Karpas-422 (cell line): ENCODE results near the gene HHLA2. TPM values are rescaled to one million over a fixed set of nuclear protein-coding genes. Genes with fewer than 3 reads are reported as not detected.

ENCODE experiments used
- DNase-seq: peaks from one replicate; pipeline ENCODE4 v3.0.0-alpha.2; 2015
- H2AFZ ChIP-seq: fragments of 200-600 bp; sonication (generic); 2 replicates; pipeline ENCODE4 v1.6.1; 2014; ENCODE audit warnings: antibody characterized with exemption, low read length, mixed read lengths
- H3K27ac ChIP-seq: fragments of 200-600 bp; sonication (generic); 2 replicates; pipeline ENCODE4 v1.5.1; 2014; ENCODE audit warnings: mild to moderate bottlenecking, low read length, moderate library complexity
- H3K27me3 ChIP-seq: fragments of 200-600 bp; sonication (generic); 2 replicates; pipeline ENCODE4 v1.6.1; 2014; ENCODE audit warnings: low read length, mixed read lengths
- H3K36me3 ChIP-seq: fragments of 200-600 bp; sonication (generic); 2 replicates; pipeline ENCODE4 v1.6.1; 2014; ENCODE audit warnings: low read length, mixed read lengths; ENCODE audit not compliant: insufficient read depth
- H3K4me1 ChIP-seq: fragments of 200-600 bp; sonication (generic); 2 replicates; pipeline ENCODE4 v1.6.1; 2014; ENCODE audit warnings: mild to moderate bottlenecking, low read length, mixed read lengths
- H3K4me2 ChIP-seq: fragments of 200-600 bp; sonication (generic); 2 replicates; pipeline ENCODE4 v1.6.1; 2014; ENCODE audit warnings: low read length, low read depth, mild to moderate bottlenecking; ENCODE audit not compliant: poor library complexity, severe bottlenecking
- H3K4me3 ChIP-seq: fragments of 200-600 bp; sonication (generic); 2 replicates; pipeline ENCODE4 v1.5.1; 2014; ENCODE audit warnings: mild to moderate bottlenecking, antibody characterized with exemption, low read length, mixed read lengths
- H3K79me2 ChIP-seq: fragments of 200-600 bp; sonication (generic); 2 replicates; pipeline ENCODE4 v1.6.1; 2014; ENCODE audit warnings: mild to moderate bottlenecking, low read length, mixed read lengths
- H3K9ac ChIP-seq: fragments of 200-600 bp; sonication (generic); 2 replicates; pipeline ENCODE4 v1.6.0; 2014; ENCODE audit warnings: low read length
- H3K9me2 ChIP-seq: fragments of 200-600 bp; sonication (generic), shearing (Covaris generic); replicated peaks from 2 replicates; pipeline ENCODE4 v1.6.0; 2014; ENCODE audit warnings: mild to moderate bottlenecking, low read length, moderate library complexity; ENCODE audit not compliant: insufficient read depth
- H3K9me3 ChIP-seq: fragments of 300-700, 200-600 bp; sonication (generic); 2 replicates; pipeline ENCODE4 v1.6.1; 2014; ENCODE audit warnings: low read length, mixed read lengths
- H4K20me1 ChIP-seq: fragments of 200-600 bp; sonication (generic); 2 replicates; pipeline ENCODE4 v1.6.1; 2014; ENCODE audit warnings: mild to moderate bottlenecking, antibody characterized with exemption, low read length, low read depth; ENCODE audit not compliant: insufficient read depth
- total RNA-seq: library from RNA; depleted of rRNA; stranded (reverse); fragments of >200 nt; shearing (Covaris generic); gene quantifications from 2 replicates; pipeline ENCODE4 v1.2.3, GENCODE V29; 2014; ENCODE audit warnings: low replicate concordance

The HHLA2 gene
- total RNA-seq, 1 experiment from 2014 or later = not detected

- H3K4me2 ChIP-seq = no peak overlapping the region
These were observed 3.9 kb upstream of the HHLA2 start for GRCh38 chr3:108292450-108292849.

DNA sequence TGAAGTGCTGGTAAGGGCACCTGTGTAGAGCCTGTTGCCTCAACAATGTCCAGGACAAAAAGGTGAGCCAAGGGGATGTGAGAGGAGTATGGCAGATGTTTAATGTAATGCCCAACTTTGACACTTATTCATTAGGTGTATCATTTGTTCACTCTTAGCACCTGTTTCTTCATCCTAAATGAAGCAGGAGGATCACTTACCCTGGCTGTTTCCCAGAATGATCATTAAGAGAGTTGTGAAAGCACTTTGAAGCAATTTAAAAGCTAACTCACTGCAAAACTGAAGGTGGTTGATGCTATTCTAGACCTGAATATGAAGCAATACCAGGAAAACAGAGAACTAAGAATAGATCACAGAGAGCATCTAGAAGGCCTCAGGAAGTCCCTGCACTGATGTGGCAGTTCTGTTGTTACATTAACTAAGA is 3.4 kb upstream of the HHLA2 start:
- Histone ChIP-seq H3K27me3 (no peaks in the 10 kb centered on the region), H3K4me1 (no peaks in the 10 kb centered on the region), H3K9me3 (no peaks in the 10 kb centered on the region), H3K4me2 (no peak overlapping the region), H3K27ac (no peak overlapping the region), H4K20me1 (no peaks in the 10 kb centered on the region), H3K79me2 (no peaks in the 10 kb centered on the region), H2AFZ (no peak overlapping the region), H3K4me3 (no peak overlapping the region), H3K9me2 (no peaks in the 10 kb centered on the region), H3K36me3 (no peaks in the 10 kb centered on the region), H3K9ac (no peak overlapping the region)
- DNase-seq = no peak

More at GRCh38 chr3:108292450-108292849, 3.9 kb upstream of the HHLA2 start:
- Histone ChIP-seq H3K9me3 (no peaks in the 10 kb centered on the region), H3K36me3 (no peaks in the 10 kb centered on the region), H4K20me1 (no peaks in the 10 kb centered on the region), H2AFZ (no peak overlapping the region), H3K4me1 (no peaks in the 10 kb centered on the region), H3K79me2 (no peaks in the 10 kb centered on the region), H3K9ac (no peak overlapping the region), H3K27ac (no peak overlapping the region), H3K9me2 (no peaks in the 10 kb centered on the region), H3K4me3 (no peak overlapping the region), H3K27me3 (no peaks in the 10 kb centered on the region)
- no peak for DNase-seq

- Histone ChIP-seq H4K20me1 (no peaks in the 10 kb centered on the region), H3K27ac (no peak overlapping the region), H3K36me3 (no peaks in the 10 kb centered on the region), H3K4me1 (no peaks in the 10 kb centered on the region), H3K79me2 (no peaks in the 10 kb centered on the region), H3K4me2 (no peak overlapping the region), H3K4me3 (no peak overlapping the region), H3K9ac (no peak overlapping the region), H3K9me2 (no peaks in the 10 kb centered on the region), H2AFZ (no peak overlapping the region), H3K9me3 (no peaks in the 10 kb centered on the region), H3K27me3 (no peaks in the 10 kb centered on the region)
- no peak for DNase-seq
These were observed 2.5 kb upstream of the HHLA2 start for GRCh38 chr3:108293858-108294257.

DNA sequence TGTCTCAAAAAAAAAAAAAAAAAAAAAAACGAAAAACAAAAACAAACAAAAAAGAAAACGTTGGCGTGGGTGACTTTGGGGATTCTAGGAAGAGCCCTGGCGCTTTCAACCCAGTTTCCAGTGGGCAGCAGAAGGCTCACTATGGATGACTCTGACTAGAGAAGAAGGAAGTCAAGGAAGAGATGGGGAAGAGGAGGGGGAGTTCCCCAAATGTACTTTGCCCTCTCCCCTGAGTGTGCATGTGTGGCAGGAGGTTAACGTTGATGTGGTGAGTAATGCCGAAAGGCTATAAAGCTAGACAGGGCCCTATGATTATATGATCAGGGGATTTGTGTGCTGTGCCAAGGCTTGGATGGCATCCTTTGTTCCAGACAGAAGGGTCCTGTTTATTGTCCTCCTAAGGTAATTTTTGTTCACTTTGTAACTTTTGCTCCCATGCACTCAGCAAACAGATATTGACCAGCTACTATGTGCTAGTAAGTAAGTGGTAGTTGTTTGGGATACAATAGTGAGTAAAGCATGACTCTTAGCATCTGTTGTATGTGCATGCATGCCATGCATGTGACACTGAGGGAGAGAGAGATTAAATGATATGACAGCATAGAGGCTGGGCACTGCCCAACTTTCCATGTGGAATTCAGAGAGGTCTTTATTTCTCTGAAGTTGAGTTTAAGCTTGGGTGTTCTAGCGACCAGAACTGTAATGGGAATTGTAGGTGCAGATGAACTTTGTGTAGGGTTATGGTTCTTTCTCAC is 750 bp upstream of the HHLA2 start:
- DNase-seq = no peak
- Histone ChIP-seq H3K27me3 (no peaks in the 10 kb centered on the region), H3K79me2 (no peaks in the 10 kb centered on the region), H2AFZ (no peak overlapping the region), H4K20me1 (no peaks in the 10 kb centered on the region), H3K4me1 (no peaks in the 10 kb centered on the region), H3K9me3 (no peaks in the 10 kb centered on the region), H3K9ac (no peak overlapping the region), H3K36me3 (no peaks in the 10 kb centered on the region), H3K9me2 (no peaks in the 10 kb centered on the region), H3K4me3 (no peak overlapping the region), H3K4me2 (no peak overlapping the region), H3K27ac (no peak overlapping the region)

DNA sequence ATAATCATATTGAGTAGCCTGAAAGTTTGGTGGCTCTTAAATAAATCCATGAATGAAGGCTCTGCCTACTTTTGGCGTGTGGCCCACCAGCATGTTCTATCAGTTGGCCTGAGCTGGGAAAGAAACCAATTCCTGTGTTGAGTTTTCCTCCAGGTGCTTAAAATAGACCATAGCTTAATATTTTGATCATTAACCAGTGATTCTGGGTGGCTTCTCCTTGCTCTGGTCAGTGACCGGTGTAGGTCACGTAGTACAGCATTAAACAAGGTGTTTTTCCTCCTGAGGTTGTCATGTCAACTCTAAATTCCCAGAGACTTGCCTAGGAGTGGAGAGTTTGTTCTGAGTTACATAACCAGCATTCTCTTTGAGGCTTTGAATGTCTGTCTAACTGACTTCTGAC is 1.3 kb downstream of the HHLA2 start:
- Histone ChIP-seq H3K9me3 (no peaks in the 10 kb centered on the region), H3K4me1 (peaks cover 3% of the 10 kb centered on the region; the same call in 1 of the 2 replicates), H3K27ac (no peak overlapping the region), H3K27me3 (no peaks in the 10 kb centered on the region), H2AFZ (no peak overlapping the region), H3K9ac (no peak overlapping the region), H3K4me2 (no peak overlapping the region), H3K9me2 (no peaks in the 10 kb centered on the region), H3K36me3 (no peaks in the 10 kb centered on the region), H4K20me1 (no peaks in the 10 kb centered on the region), H3K4me3 (no peak overlapping the region), H3K79me2 (no peaks in the 10 kb centered on the region)
- DNase-seq = no peak

DNA sequence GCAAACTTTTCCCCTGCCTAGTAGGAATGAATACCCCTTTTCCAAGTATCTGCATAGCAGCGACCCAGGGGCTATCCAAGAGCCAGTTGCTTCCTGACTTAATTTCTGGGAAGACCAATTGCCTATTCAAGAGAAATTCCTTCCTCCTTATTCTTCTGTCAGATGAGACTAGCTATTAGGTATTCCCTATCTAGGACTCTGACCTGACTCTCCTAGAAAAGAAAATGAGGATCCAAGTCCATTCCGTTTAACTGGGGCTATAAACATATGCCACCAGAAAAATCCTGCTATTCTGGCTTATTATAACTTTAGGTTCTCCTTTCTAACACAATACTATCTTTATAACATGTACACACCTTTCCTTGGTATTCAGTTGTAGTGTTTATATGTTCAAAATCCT is 1.7 kb downstream of the HHLA2 start:
- no peak for DNase-seq
- Histone ChIP-seq H3K4me2 (no peak overlapping the region), H3K27ac (no peak overlapping the region), H3K4me1 (peaks cover 3% of the 10 kb centered on the region; the same call in 1 of the 2 replicates), H3K9me3 (no peaks in the 10 kb centered on the region), H3K27me3 (no peaks in the 10 kb centered on the region), H3K9ac (no peak overlapping the region), H3K36me3 (no peaks in the 10 kb centered on the region), H3K4me3 (no peak overlapping the region), H3K9me2 (no peaks in the 10 kb centered on the region), H2AFZ (no peak overlapping the region), H4K20me1 (no peaks in the 10 kb centered on the region), H3K79me2 (no peaks in the 10 kb centered on the region)

DNA sequence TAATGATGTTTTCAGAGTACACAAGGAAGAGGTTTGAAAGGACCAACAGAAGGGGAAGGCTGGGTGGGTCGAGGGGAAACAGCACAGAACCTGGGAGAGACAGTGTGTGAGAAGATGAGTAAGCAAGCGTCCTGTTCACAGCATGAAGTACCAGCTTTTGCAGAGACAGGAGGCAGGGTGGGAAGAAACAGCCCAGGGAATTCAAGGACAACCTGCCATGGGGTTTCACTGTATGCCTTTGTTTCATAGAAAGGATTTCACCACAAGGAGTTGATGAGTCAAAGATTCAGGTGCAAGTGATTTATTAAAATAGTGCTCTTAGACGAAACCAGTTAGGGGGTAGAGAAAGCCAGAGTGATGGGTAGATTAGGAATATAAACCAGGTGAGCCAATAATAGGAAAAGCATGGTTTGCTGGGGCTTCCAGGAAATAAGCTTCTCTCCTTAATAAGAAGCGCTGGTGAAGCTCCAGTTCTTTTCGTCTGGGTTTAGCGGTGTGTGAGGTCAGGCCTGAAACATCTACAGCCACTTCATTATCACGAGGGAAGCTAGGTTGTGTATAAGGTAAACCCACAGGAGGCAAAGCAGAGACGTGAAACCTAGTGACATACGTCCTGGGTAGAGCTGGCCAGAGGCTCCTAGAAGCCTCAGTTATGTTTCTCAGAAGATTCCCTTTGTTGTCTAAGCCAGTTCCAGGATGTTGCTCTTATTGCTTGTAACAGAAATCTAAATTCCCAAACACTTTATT is 3.9 kb downstream of the HHLA2 start:
- no peaks in the 10 kb centered on the region for H4K20me1 ChIP-seq
- DNase-seq = no peak

DNA sequence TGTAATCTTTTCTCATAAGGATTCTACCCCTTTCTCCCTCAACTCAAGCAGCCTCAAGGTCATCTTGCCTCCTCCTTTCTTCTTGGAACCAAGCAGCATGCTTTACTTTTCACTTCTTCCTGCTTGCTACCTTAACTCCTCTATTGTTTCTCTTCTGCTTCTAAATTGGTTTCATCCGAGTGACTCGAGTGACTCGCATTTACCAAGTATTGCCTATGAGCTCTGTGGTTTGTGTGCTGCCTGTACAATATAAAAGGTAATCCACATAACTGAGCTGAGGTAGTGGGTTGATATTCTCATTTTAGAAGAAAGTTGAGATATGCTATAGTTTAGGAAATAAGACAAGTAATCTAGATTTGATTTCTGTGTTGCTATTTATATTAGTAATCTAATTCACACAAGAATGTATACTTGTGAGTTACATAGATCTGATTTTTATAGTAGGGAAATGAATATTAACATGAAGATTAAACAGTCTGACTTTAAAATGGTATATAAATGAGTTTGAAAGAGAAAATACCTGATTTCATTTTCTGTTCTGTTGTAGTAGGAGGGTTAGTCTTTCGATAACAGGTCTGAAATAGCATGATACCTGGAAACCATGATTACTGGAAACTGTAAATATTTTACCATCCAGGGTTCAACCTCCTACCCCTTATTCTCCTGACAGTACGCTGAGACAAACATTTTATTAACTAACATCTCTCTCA is 5.5 kb downstream of the HHLA2 start:
- no peaks in the 10 kb centered on the region for H3K9me3 ChIP-seq
- H3K9ac ChIP-seq = no peak overlapping the region
- no peaks in the 10 kb centered on the region for H3K9me2 ChIP-seq
- H3K4me3 ChIP-seq = no peak overlapping the region
- no peak for DNase-seq
- H3K79me2 ChIP-seq = no peaks in the 10 kb centered on the region
- no peaks in the 10 kb centered on the region for H4K20me1 ChIP-seq
- no peaks in the 10 kb centered on the region for H3K27me3 ChIP-seq
- H3K36me3 ChIP-seq = no peaks in the 10 kb centered on the region
- no peak overlapping the region for H3K27ac ChIP-seq
- peaks cover 3% of the 10 kb centered on the region; the same call in 1 of the 2 replicates for H3K4me1 ChIP-seq
- H3K4me2 ChIP-seq = no peak overlapping the region
- 0 out of 2 replicates have a peak overlapping the region, but pooled peaks have one; percentile 1 for H2AFZ ChIP-seq

More for the DNA sequence above, 3.9 kb downstream of the HHLA2 start:
- Histone ChIP-seq H3K4me3 (no peak overlapping the region), H3K36me3 (no peaks in the 10 kb centered on the region), H3K27ac (no peak overlapping the region), H3K9ac (no peak overlapping the region), H3K4me1 (peaks cover 3% of the 10 kb centered on the region; the same call in 1 of the 2 replicates), H3K4me2 (no peak overlapping the region), H3K9me2 (no peaks in the 10 kb centered on the region), H2AFZ (no peak overlapping the region), H3K9me3 (no peaks in the 10 kb centered on the region), H3K79me2 (no peaks in the 10 kb centered on the region), H3K27me3 (no peaks in the 10 kb centered on the region)
